ENCODE data around the gene KRT3. TPM values are rescaled to one million over a fixed set of nuclear protein-coding genes. Genes with fewer than 3 reads are reported as not detected.

The KRT3 gene
- total RNA-seq, 4 donors from 2014 or later = not detected

- intact Hi-C loops (cut with DNase I) = no loop called here
- Histone ChIP-seq H3K4me1 (peaks cover 0 to 5% (median 3%) of the 10 kb centered on the region in 4 donors), H3K9me3 (no peaks in the 10 kb centered on the region), H3K27me3 (peaks cover 0 to 30% (median 5%) of the 10 kb centered on the region in 4 donors), H3K36me3 (no peaks in the 10 kb centered on the region), H3K4me3 (no peak overlapping the region), H3K27ac (replicated peaks in 1 of 4) (no peak overlapping the region)
- WGBS = 91% methylated on average over 3 of the region's 3 CpGs
- no peak for DNase-seq (ENCODE audit: extremely low spot score)
- TF ChIP-seq POLR2AphosphoS5 (IDR thresholded peaks at IDR 0.05) (no peak), EP300 (IDR thresholded peaks at IDR 0.05) (no peak), CTCF (IDR thresholded peaks at IDR 0.05) (no peak), POLR2A (IDR thresholded peaks at IDR 0.05; ENCODE audit: low read depth) (no peak)
These were observed 11.0 kb downstream of the KRT3 start for GRCh38 chr12:52784909-52785308.

- DNase-seq (ENCODE audit: extremely low spot score) = no peak
- H3K27me3 ChIP-seq = peaks cover 0 to 22% (median 0%) of the 10 kb centered on the region in 4 donors
- WGBS = 80% methylated on average over 7 of the region's 7 CpGs
- no peaks in the 10 kb centered on the region for H3K4me1 ChIP-seq
- no peaks in the 10 kb centered on the region for H3K9me3 ChIP-seq
- no peak overlapping the region for H3K27ac ChIP-seq (replicated peaks in 1 of 4)
- no peaks in the 10 kb centered on the region for H3K36me3 ChIP-seq
- intact Hi-C loops (cut with DNase I) = no loop called here
- no peak for TF ChIP-seq CTCF (IDR thresholded peaks at IDR 0.05)
- TF ChIP-seq POLR2A (IDR thresholded peaks at IDR 0.05; ENCODE audit: low read depth) = no peak
- TF ChIP-seq POLR2AphosphoS5 (IDR thresholded peaks at IDR 0.05) = no peak
- TF ChIP-seq EP300 (IDR thresholded peaks at IDR 0.05) = no peak
- no peak overlapping the region for H3K4me3 ChIP-seq
These were observed 12.2 kb downstream of the KRT3 start for GRCh38 chr12:52783563-52784316.

- TF ChIP-seq POLR2AphosphoS5 (IDR thresholded peaks at IDR 0.05) (no peak), EP300 (IDR thresholded peaks at IDR 0.05) (no peak), POLR2A (IDR thresholded peaks at IDR 0.05; ENCODE audit: low read depth) (no peak), CTCF (IDR thresholded peaks at IDR 0.05) (no peak)
These were observed 13.4 kb downstream of the KRT3 start for GRCh38 chr12:52782502-52782901.

GRCh38 chr12:52781399-52782082, 14.4 kb downstream of the KRT3 start:
- H3K27ac ChIP-seq (replicated peaks in 1 of 4) = no peak overlapping the region
- no peaks in the 10 kb centered on the region for H3K4me1 ChIP-seq
- H3K4me3 ChIP-seq = no peak overlapping the region
- H3K9me3 ChIP-seq = no peaks in the 10 kb centered on the region
- H3K36me3 ChIP-seq = no peaks in the 10 kb centered on the region
- 77% methylated on average over 4 of the region's 4 CpGs for WGBS
- H3K27me3 ChIP-seq = peaks cover 0 to 26% (median 0%) of the 10 kb centered on the region in 4 donors
- TF ChIP-seq POLR2AphosphoS5 (IDR thresholded peaks at IDR 0.05) = no peak
- TF ChIP-seq CTCF (IDR thresholded peaks at IDR 0.05) = no peak
- DNase-seq (ENCODE audit: extremely low spot score) = no peak
- intact Hi-C loops (cut with DNase I) = no loop called here

More at GRCh38 chr12:52782502-52782901, 13.4 kb downstream of the KRT3 start:
- Histone ChIP-seq H3K27ac (replicated peaks in 1 of 4) (no peak overlapping the region), H3K4me3 (no peak overlapping the region), H3K27me3 (peaks cover 0 to 23% (median 0%) of the 10 kb centered on the region in 4 donors), H3K36me3 (no peaks in the 10 kb centered on the region), H3K9me3 (no peaks in the 10 kb centered on the region), H3K4me1 (no peaks in the 10 kb centered on the region)
- 89% methylated on average over 4 of the region's 4 CpGs for WGBS
- DNase-seq (ENCODE audit: extremely low spot score) = no peak
- intact Hi-C loops (cut with DNase I) = no loop called here
